IMR-90 (cell line): ENCODE results near the gene DGKG. TPM values are rescaled to one million over a fixed set of nuclear protein-coding genes. Genes with fewer than 3 reads are reported as not detected.
A peak's percentile ranks its signal among the peaks of the same experiment; 100 is the strongest.

Source experiments
- ATAC-seq: fragments of 200-7000 bp; cut with Tn5 transposase; 2 replicates; pipeline ENCODE4 v1.9.1; 2020; ENCODE audit warnings: low read depth, mild to moderate bottlenecking, moderate library complexity
- BruUV-seq: library from RNA; stranded (reverse); fragments of 400-500 nt; replicated peaks from 2 replicates; lab custom pipeline; 2021; lab: Mats Ljungman, UMichigan
- CTCF ChIA-PET: fragments of 300-600 bp; formaldehyde crosslinking; extraction: SDS; loops from one replicate; lab custom pipeline; 2021; ENCODE audit warnings: antibody characterized with exemption; lab: Yijun Ruan, JAX
- POLR2A ChIA-PET: fragments of 300-600 bp; sonication (Branson Sonifier 250); formaldehyde crosslinking; loops from one replicate; lab custom pipeline; 2022; ENCODE audit warnings: antibody characterized with exemption; ENCODE audit not compliant: unreplicated experiment; lab: Charles Lee
- DNase-seq: peaks from one replicate; pipeline ENCODE4 v3.0.0; 2013
- H2AFZ ChIP-seq: replicated peaks from 2 replicates; pipeline ENCODE3; 2013; ENCODE audit warnings: low read length, mild to moderate bottlenecking; ENCODE audit not compliant: poor library complexity
- H2AK5ac ChIP-seq: 2 replicates; pipeline ENCODE4 v1.6.1; 2013; ENCODE audit warnings: low read depth, low read length, inconsistent platforms
- H2AK9ac ChIP-seq: replicated peaks from 2 replicates; pipeline ENCODE3; 2013; ENCODE audit warnings: mild to moderate bottlenecking, low read depth, low read length, moderate library complexity; ENCODE audit not compliant: poor library complexity
- H2BK120ac ChIP-seq: 2 replicates; pipeline ENCODE4 v1.6.1; 2013; ENCODE audit warnings: low read depth, low read length, inconsistent platforms
- H2BK15ac ChIP-seq: 3 replicates; pipeline ENCODE4 v1.6.1; 2013; ENCODE audit warnings: low read depth, low read length, inconsistent platforms
- H2BK20ac ChIP-seq: 2 replicates; pipeline ENCODE4 v1.6.1; 2013; ENCODE audit warnings: low read depth, mild to moderate bottlenecking, inconsistent platforms, low read length, moderate library complexity
- H2BK5ac ChIP-seq: 2 replicates; pipeline ENCODE4 v1.6.1; 2013; ENCODE audit warnings: mild to moderate bottlenecking, low read depth, low read length, inconsistent platforms; ENCODE audit not compliant: poor library complexity, severe bottlenecking
- H3K14ac ChIP-seq: replicated peaks from 2 replicates; pipeline ENCODE4 v1.6.1; 2013; ENCODE audit warnings: low read depth, low read length, inconsistent platforms
- H3K18ac ChIP-seq: 2 replicates; pipeline ENCODE4 v1.6.1; 2013; ENCODE audit warnings: low read depth, low read length, control low read depth
- H3K23ac ChIP-seq: 2 replicates; pipeline ENCODE4 v1.6.1; 2013; ENCODE audit warnings: low read depth, low read length, inconsistent platforms
- H3K27ac ChIP-seq: 2 replicates; pipeline ENCODE4 v1.5.1; 2013; ENCODE audit warnings: mild to moderate bottlenecking, control low read depth, low read length; ENCODE audit not compliant: insufficient read depth
- H3K27me3 ChIP-seq: 2 replicates; pipeline ENCODE4 v1.6.1; 2013; ENCODE audit warnings: low read length; ENCODE audit not compliant: control insufficient read depth, insufficient read depth
- H3K36me3 ChIP-seq: 2 replicates; pipeline ENCODE4 v1.6.1; 2013; ENCODE audit warnings: low read length, mixed read lengths; ENCODE audit not compliant: control insufficient read depth, insufficient read depth
- H3K4ac ChIP-seq: 2 replicates; pipeline ENCODE4 v1.6.1; 2013; ENCODE audit warnings: low read depth, low read length, inconsistent platforms
- H3K4me1 ChIP-seq: 2 replicates; pipeline ENCODE4 v1.6.1; 2013; ENCODE audit warnings: low read length, mixed read lengths; ENCODE audit not compliant: control insufficient read depth, insufficient read depth
- H3K4me2 ChIP-seq: 2 replicates; pipeline ENCODE4 v1.6.1; 2013; ENCODE audit warnings: low read depth, mild to moderate bottlenecking, control low read depth, low read length, moderate library complexity
- H3K4me3 ChIP-seq: 2 replicates; pipeline ENCODE4 v1.5.1; 2013; ENCODE audit warnings: low read depth, mild to moderate bottlenecking, control low read depth, low read length, moderate library complexity; ENCODE audit not compliant: insufficient read depth
- H3K56ac ChIP-seq: 2 replicates; pipeline ENCODE4 v1.6.1; 2013; ENCODE audit warnings: low read length, inconsistent platforms; ENCODE audit not compliant: insufficient read depth; ENCODE audit errors: extremely low read depth
- H3K79me1 ChIP-seq, 2 experiments: 2 replicates each; pipeline ENCODE4 v1.6.1; 2013; ENCODE audit warnings: low read length in 2 of 2, inconsistent platforms in 1 of 2, low read depth in 1 of 2
- H3K9ac ChIP-seq: 2 replicates; pipeline ENCODE4 v1.6.1; 2013; ENCODE audit warnings: low read depth, low read length, control low read depth
- H3K9me1 ChIP-seq: 2 replicates; pipeline ENCODE4 v1.6.1; 2013; ENCODE audit warnings: low read length, inconsistent platforms; ENCODE audit not compliant: insufficient read depth
- H3K9me3 ChIP-seq: 2 replicates; pipeline ENCODE4 v1.6.1; 2013; ENCODE audit warnings: low read length; ENCODE audit not compliant: control insufficient read depth, insufficient read depth
- H4K20me1 ChIP-seq: 2 replicates; pipeline ENCODE4 v1.6.1; 2013; ENCODE audit warnings: low read length, inconsistent platforms; ENCODE audit not compliant: insufficient read depth
- H4K5ac ChIP-seq: 2 replicates; pipeline ENCODE4 v1.6.1; 2013; ENCODE audit warnings: mild to moderate bottlenecking, low read depth, low read length, control low read depth
- H4K8ac ChIP-seq, 2 experiments: 2 replicates each; pipeline ENCODE4 v1.6.1; 2013; ENCODE audit warnings: low read depth in 2 of 2, low read length in 2 of 2, control low read depth in 1 of 2, inconsistent platforms in 1 of 2
- H4K91ac ChIP-seq: 2 replicates; pipeline ENCODE4 v1.6.1; 2013; ENCODE audit warnings: low read depth, low read length, inconsistent platforms; ENCODE audit not compliant: insufficient read depth
- BHLHE40 ChIP-seq: fragments of 150-350 bp; IDR thresholded peaks from 2 replicates; pipeline ENCODE4 v1.6.1; 2016; ENCODE audit warnings: mild to moderate bottlenecking, low read depth, low read length
- CHD1 ChIP-seq: IDR thresholded peaks from 2 replicates; pipeline ENCODE4 v1.6.1; 2012; ENCODE audit warnings: low read depth, low read length, improper control_type of control experiment
- CTCF ChIP-seq: conservative IDR thresholded peaks from 2 replicates; pipeline ENCODE4 v1.5.1; 2012; ENCODE audit warnings: mild to moderate bottlenecking, low read depth, low read length, improper control_type of control experiment
- ELK1 ChIP-seq: fragments of 150-350 bp; IDR thresholded peaks from 2 replicates; pipeline ENCODE4 v1.6.1; 2016; ENCODE audit warnings: low read depth, mild to moderate bottlenecking, low read length, moderate library complexity, borderline replicate concordance
- FOS ChIP-seq: fragments of 150-350 bp; IDR thresholded peaks from 2 replicates; pipeline ENCODE4 v1.6.1; 2016; ENCODE audit warnings: low read depth, low read length
- MAFK ChIP-seq: IDR thresholded peaks from 2 replicates; pipeline ENCODE4 v1.6.1; 2012; ENCODE audit warnings: low read depth, low read length, improper control_type of control experiment
- MAZ ChIP-seq: IDR thresholded peaks from 2 replicates; pipeline ENCODE4 v1.6.1; 2012; ENCODE audit warnings: low read depth, mild to moderate bottlenecking, low read length, improper control_type of control experiment, moderate library complexity, borderline replicate concordance
- NFE2L2 ChIP-seq: fragments of 150-350 bp; IDR thresholded peaks from 2 replicates; pipeline ENCODE4 v1.6.1; 2016; ENCODE audit warnings: low read depth, mild to moderate bottlenecking, low read length
- POLR2A ChIP-seq: IDR thresholded peaks from 2 replicates; pipeline ENCODE4 v1.6.1; 2012; ENCODE audit warnings: mild to moderate bottlenecking, low read depth, low read length
- RAD21 ChIP-seq: IDR thresholded peaks from 2 replicates; pipeline ENCODE4 v1.6.1; 2012; ENCODE audit warnings: low read length, improper control_type of control experiment
- RFX5 ChIP-seq: IDR thresholded peaks from 2 replicates; pipeline ENCODE4 v1.8.0; 2012; ENCODE audit warnings: low read depth, mild to moderate bottlenecking, low read length, moderate library complexity
- SMC3 ChIP-seq: fragments of 150-350 bp; IDR thresholded peaks from 2 replicates; pipeline ENCODE4 v1.6.1; 2016; ENCODE audit warnings: low read depth, mild to moderate bottlenecking, antibody characterized with exemption, low read length, moderate library complexity
- USF2 ChIP-seq: fragments of 150-350 bp; IDR thresholded peaks from 2 replicates; pipeline ENCODE4 v1.6.1; 2017; ENCODE audit warnings: mild to moderate bottlenecking, antibody characterized with exemption, low read length, low read depth
- WGBS, 2 experiments: methylation state at CpG; one replicate each; pipeline versions ENCODE4 v1.1.5 to v1.1.7; 2013; ENCODE audit warnings: missing lambda C conversion rate in 2 of 2; ENCODE audit not compliant: insufficient read length in 1 of 2; ENCODE audit errors: extremely low coverage in 2 of 2; 5-methylcytosine and 5-hydroxymethylcytosine counted together
- dilution Hi-C: fragments of 300-500 bp; cut with HindIII; formaldehyde crosslinking; loops from one replicate; pipeline ENCODE4 v1.14.3; 2018; ENCODE audit warnings: low sequenced_read_pairs; ENCODE audit not compliant: unreplicated experiment
- in situ Hi-C: fragments of 300-500 bp; cut with MboI; formaldehyde crosslinking; loops from 3 replicates; pipeline ENCODE4 v1.14.3; 2019; ENCODE audit warnings: low sequenced_read_pairs, inconsistent platforms, mixed read lengths
- intact Hi-C: fragments of 100-400 bp; cut with micrococcal nuclease; formaldehyde crosslinking; loops from 2 replicates; pipeline ENCODE4 v1.10.0; 2022
- polyA plus RNA-seq, 3 experiments: library from polyadenylated mRNA; depleted of rRNA; stranded (reverse); fragments of >200 nt; gene quantifications; 2 replicates each; pipeline ENCODE4 v1.2.3, GENCODE V29; 2012; ENCODE audit warnings: low replicate concordance in 1 of 3
- total RNA-seq: library from RNA; depleted of rRNA; stranded (reverse); fragments of >200 nt; gene quantifications from 2 replicates; pipeline ENCODE4 v1.2.3, GENCODE V29; 2012

DGKG gene
- total and polyA plus RNA-seq, 2 of the 4 experiments (the other 2 are of a cell fraction) = 1.2 to 4.1 TPM

- no peak for DNase-seq
- dilution Hi-C loops = no loop called here
- Histone ChIP-seq H3K4me1 (peaks cover 3% of the 10 kb centered on the region; the same call in 1 of the 2 replicates), H2AK9ac (no peak overlapping the region), H3K56ac (no peak overlapping the region), H2BK15ac (no peak overlapping the region), H3K27ac (no peak overlapping the region), H3K36me3 (no peaks in the 10 kb centered on the region), H3K23ac (no peak overlapping the region), H3K4ac (no peak overlapping the region), H3K27me3 (peaks cover 36% of the 10 kb centered on the region), H4K5ac (no peak overlapping the region), H3K4me2 (peak overlapping the region; percentile 51; the same call in 1 of the 2 replicates), H2AK5ac (no peak overlapping the region), H4K91ac (no peak overlapping the region), H3K79me1 (no peaks in the 10 kb centered on the region), H3K9me3 (no peaks in the 10 kb centered on the region), H2BK5ac (no peak overlapping the region), H3K18ac (no peak overlapping the region), H4K20me1 (no peaks in the 10 kb centered on the region), H2AFZ (no peak overlapping the region), H3K9me1 (no peaks in the 10 kb centered on the region; the same call in 1 of the 2 replicates), H4K8ac (no peak overlapping the region), H3K9ac (no peak overlapping the region), H3K14ac (no peak overlapping the region), H3K4me3 (no peak overlapping the region), H2BK120ac (no peak overlapping the region), H2BK20ac (no peak overlapping the region)
- in situ Hi-C loops = no loop called here
- POLR2A ChIA-PET = no interaction called here
- no TSS peak for BruUV-seq
- intact Hi-C loops = no loop called here
- TF ChIP-seq CHD1 (no peak), NFE2L2 (no peak), ELK1 (no peak), SMC3 (no peak), CTCF (no peak), POLR2A (no peak), MAFK (no peak), RAD21 (no peak), RFX5 (no peak), FOS (no peak), BHLHE40 (no peak), USF2 (no peak), MAZ (no peak)
- 20% methylated on average over 1 of the region's 1 CpG; no CpG with 5 or more reads in 1 of the 2 experiments for WGBS, 2 experiments
- no peak for ATAC-seq
- CTCF ChIA-PET = no interaction called here
These were observed 196.7 kb downstream of the DGKG start for GRCh38 chr3:186165331-186165730.
